ENCODE measurements around the gene DLGAP1. TPM values are rescaled to one million over a fixed set of nuclear protein-coding genes. Genes with fewer than 3 reads are reported as not detected.

Gene DLGAP1
- total and polyA plus RNA-seq, 2 donors: 2.1 to 7.5 TPM

DNA sequence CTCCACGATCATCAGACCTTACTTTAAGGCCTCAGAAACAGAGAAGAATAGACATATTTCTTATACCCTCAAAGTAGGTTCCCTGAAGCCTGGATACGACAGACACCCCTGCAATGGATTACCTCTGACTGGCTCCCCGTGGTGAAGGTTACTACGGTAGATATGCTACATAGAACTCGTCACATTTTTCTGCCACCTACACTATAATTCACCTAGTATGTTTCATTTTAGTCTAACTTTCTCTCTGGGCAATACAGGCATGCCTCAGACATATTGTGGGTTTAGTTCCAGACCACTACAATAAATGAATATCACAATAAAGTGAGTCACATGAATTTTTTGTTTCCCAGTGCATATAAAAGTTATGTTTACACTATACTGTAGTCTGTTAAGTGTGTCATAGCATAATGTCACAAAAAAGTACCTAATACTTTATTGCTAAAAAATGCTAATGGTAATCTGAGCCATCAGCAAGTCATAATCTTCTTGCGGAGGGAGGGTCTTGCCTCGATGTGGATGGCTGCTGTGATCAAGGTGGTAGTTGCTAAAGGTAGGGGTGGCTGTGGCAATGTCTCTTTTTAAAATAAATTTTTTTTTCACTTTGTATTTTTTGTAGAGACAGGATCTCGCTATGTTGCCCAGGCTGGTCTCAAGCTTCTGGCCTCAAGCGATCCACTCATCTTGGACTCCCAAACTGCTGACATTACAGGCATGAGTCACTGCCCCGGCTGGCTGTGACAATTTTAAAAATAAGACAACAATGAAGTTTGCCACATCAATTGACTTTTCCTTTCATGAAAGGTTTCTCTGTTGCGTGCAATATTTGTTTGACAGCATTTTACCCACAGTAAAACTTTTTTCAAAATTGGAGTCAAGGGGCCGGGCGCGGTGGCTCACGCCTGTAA is 940.5 kb downstream of the DLGAP1 start:
- no peaks in the 10 kb centered on the region for H3K36me3 ChIP-seq (ENCODE audit: insufficient read depth)
- no peak overlapping the region for H3K4me3 ChIP-seq (ENCODE audit: low read depth, low read length)
- H3K4me1 ChIP-seq (ENCODE audit: insufficient read depth): no peaks in the 10 kb centered on the region
- no peak overlapping the region for H3K27ac ChIP-seq (ENCODE audit: low read depth)
- DNase-seq (ENCODE audit: extremely low spot score): no peak
- 83% methylated on average over 15 of the region's 15 CpGs for WGBS

GRCh38 chr18:3513481-3513880 is 941.6 kb downstream of the DLGAP1 start:
- Histone ChIP-seq H3K4me3 (ENCODE audit: low read depth, low read length) (no peak overlapping the region), H3K27ac (ENCODE audit: low read depth) (no peak overlapping the region), H3K4me1 (ENCODE audit: insufficient read depth) (no peaks in the 10 kb centered on the region), H3K36me3 (ENCODE audit: insufficient read depth) (no peaks in the 10 kb centered on the region)
- WGBS: 94% methylated on average over 1 of the region's 1 CpG
- DNase-seq (ENCODE audit: extremely low spot score): no peak

DNA sequence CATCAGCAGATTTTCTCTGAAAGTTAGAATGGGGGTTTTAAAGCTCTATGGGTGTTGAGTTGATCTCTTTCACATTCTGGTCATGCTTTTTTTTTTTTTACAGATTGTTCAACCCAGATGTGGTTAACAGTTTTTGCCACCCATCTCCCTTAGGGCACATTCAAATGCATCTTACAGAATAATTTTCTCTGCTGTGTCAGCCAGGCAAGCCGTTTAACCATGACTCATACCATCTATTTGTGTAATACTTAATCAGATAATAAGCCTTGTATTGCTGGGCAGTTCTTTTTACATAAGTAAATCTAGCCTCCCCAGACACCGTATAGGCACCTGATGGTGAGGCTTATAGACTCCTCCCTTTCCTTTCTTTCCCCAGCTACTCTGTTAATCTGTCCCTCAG is 943.1 kb downstream of the DLGAP1 start:
- 28% methylated on average over 2 of the region's 2 CpGs for WGBS
- Histone ChIP-seq H3K4me3 (ENCODE audit: low read depth, low read length) (no peak overlapping the region), H3K4me1 (ENCODE audit: insufficient read depth) (no peaks in the 10 kb centered on the region), H3K27ac (ENCODE audit: low read depth) (no peak overlapping the region), H3K36me3 (ENCODE audit: insufficient read depth) (no peaks in the 10 kb centered on the region)
- DNase-seq (ENCODE audit: extremely low spot score): no peak

GRCh38 chr18:3510896-3511295 is 944.2 kb downstream of the DLGAP1 start:
- Histone ChIP-seq H3K36me3 (ENCODE audit: insufficient read depth) (no peaks in the 10 kb centered on the region), H3K4me3 (ENCODE audit: low read depth, low read length) (no peak overlapping the region), H3K4me1 (ENCODE audit: insufficient read depth) (no peaks in the 10 kb centered on the region), H3K27ac (ENCODE audit: low read depth) (no peak overlapping the region)
- WGBS: 91% methylated on average over 4 of the region's 4 CpGs
- no peak for DNase-seq (ENCODE audit: extremely low spot score)

DNA sequence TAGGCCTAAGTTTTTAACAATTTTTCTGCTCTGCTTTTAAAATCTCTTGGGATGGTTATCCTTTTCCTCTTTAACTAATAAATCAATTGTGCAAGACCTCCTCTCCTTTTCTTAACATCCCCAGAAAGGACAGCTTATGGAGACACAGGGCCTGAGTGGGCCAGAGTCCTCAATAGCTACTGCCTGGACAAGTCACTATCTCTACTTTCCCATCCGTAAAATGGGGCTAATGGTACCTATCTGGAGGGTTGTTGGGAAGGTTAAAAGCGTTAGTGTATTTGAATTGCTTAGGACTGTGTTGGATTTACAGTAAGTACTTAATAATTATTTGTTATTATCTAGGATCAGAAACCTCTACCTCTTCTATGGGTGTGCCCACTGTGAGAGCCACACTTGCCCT is 945.1 kb downstream of the DLGAP1 start:
- no peaks in the 10 kb centered on the region for H3K4me1 ChIP-seq (ENCODE audit: insufficient read depth)
- WGBS: 95% methylated on average over 2 of the region's 2 CpGs
- H3K4me3 ChIP-seq (ENCODE audit: low read depth, low read length): no peak overlapping the region
- DNase-seq (ENCODE audit: extremely low spot score): no peak
- H3K27ac ChIP-seq (ENCODE audit: low read depth): no peak overlapping the region
- H3K36me3 ChIP-seq (ENCODE audit: insufficient read depth): no peaks in the 10 kb centered on the region

- Histone ChIP-seq H3K36me3 (ENCODE audit: insufficient read depth) (no peaks in the 10 kb centered on the region), H3K27ac (ENCODE audit: low read depth) (no peak overlapping the region), H3K4me1 (ENCODE audit: insufficient read depth) (no peaks in the 10 kb centered on the region), H3K4me3 (ENCODE audit: low read depth, low read length) (no peak overlapping the region)
- 60% methylated on average over 17 of the region's 17 CpGs for WGBS
- DNase-seq (ENCODE audit: extremely low spot score): no peak
Observed at GRCh38 chr18:3508576-3509549, 946.2 kb downstream of the DLGAP1 start.

GRCh38 chr18:3504637-3505036 is 950.5 kb downstream of the DLGAP1 start:
- Histone ChIP-seq H3K36me3 (ENCODE audit: insufficient read depth) (no peaks in the 10 kb centered on the region), H3K27ac (ENCODE audit: low read depth) (no peak overlapping the region), H3K4me3 (ENCODE audit: low read depth, low read length) (no peak overlapping the region), H3K4me1 (ENCODE audit: insufficient read depth) (no peaks in the 10 kb centered on the region)
- DNase-seq (ENCODE audit: extremely low spot score): no peak
- WGBS: 74% methylated on average over 5 of the region's 5 CpGs

- no peak for DNase-seq (ENCODE audit: extremely low spot score)
- Histone ChIP-seq H3K27ac (ENCODE audit: low read depth) (no peak overlapping the region), H3K4me3 (ENCODE audit: low read depth, low read length) (no peak overlapping the region), H3K36me3 (ENCODE audit: insufficient read depth) (no peaks in the 10 kb centered on the region), H3K4me1 (ENCODE audit: insufficient read depth) (no peaks in the 10 kb centered on the region)
- WGBS: 68% methylated on average over 4 of the region's 4 CpGs
Observed at GRCh38 chr18:3502650-3503049, 952.5 kb downstream of the DLGAP1 start.

DNA sequence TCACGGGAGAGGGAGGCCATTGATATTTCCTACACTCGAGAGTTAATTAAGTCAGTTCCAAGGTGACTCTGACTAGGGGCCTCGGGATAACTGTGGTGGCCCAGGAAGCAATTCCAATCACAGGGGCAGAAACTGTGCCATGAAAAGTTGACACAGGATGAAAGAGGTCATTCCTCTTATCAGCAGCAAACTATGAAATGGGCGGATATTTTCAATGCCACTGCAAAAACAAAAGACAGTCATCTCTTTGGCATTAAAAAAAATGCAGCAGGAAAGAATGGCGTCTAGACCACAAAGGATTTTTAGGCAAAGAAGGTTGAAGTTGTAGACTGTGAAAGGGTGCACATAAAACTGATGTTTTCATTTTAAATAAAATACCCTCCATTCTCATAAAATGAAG is 955.1 kb downstream of the DLGAP1 start:
- 60% methylated on average over 5 of the region's 5 CpGs for WGBS
- no peak for DNase-seq (ENCODE audit: extremely low spot score)
- Histone ChIP-seq H3K4me1 (ENCODE audit: insufficient read depth) (no peaks in the 10 kb centered on the region), H3K27ac (ENCODE audit: low read depth) (no peak overlapping the region), H3K36me3 (ENCODE audit: insufficient read depth) (no peaks in the 10 kb centered on the region), H3K4me3 (ENCODE audit: low read depth, low read length) (no peak overlapping the region)

- Histone ChIP-seq H3K4me3 (ENCODE audit: low read depth, low read length) (no peak overlapping the region), H3K36me3 (ENCODE audit: insufficient read depth) (no peaks in the 10 kb centered on the region), H3K4me1 (ENCODE audit: insufficient read depth) (no peaks in the 10 kb centered on the region), H3K27ac (ENCODE audit: low read depth) (no peak overlapping the region)
- WGBS: 20% methylated on average over 10 of the region's 10 CpGs
- DNase-seq (ENCODE audit: extremely low spot score): no peak
Observed at GRCh38 chr18:3499501-3499900, 955.6 kb downstream of the DLGAP1 start.

DNA sequence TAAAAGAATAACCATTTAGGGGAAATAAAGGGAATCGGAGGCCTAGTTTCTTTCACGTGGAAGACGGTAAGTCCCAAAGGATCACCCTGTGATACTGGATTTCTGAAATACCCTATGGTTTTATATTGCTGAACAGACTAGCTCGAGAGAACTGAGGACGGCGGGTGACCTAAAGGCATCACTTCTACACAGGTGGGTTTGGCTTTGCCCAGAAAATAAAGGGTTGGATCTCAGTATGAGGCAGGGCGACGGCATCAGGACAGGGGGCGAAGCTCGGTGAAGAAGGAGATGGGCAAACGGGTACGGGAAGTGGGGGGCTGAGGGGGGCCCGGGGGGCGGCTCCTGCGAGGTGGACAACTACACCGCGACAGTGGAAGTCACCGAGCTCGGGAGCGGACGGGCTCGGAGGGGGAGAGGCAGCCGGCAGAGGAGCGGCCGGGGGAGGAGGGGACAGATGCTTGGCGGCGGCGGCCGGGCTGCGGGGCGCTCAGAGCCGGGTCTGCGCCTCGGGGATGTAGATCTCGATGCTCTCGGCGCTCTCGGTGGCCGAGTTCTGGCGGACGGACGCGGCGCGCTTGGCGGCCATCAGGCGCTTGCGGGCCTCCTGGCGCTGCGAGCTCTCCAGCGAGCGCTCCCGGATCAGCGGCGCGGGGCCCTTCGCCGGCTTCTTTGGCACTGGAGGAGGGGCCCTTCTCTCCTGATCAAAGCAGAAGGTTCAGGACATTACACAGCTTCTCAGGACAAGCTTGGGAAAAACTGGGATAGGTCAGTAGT is 956.2 kb downstream of the DLGAP1 start:
- H3K27ac ChIP-seq (ENCODE audit: low read depth): no peak overlapping the region
- DNase-seq (ENCODE audit: extremely low spot score): no peak
- no peaks in the 10 kb centered on the region for H3K36me3 ChIP-seq (ENCODE audit: insufficient read depth)
- no peaks in the 10 kb centered on the region for H3K4me1 ChIP-seq (ENCODE audit: insufficient read depth)
- WGBS: 16% methylated on average over 58 of the region's 58 CpGs
- peak overlapping the region; percentile 32 for H3K4me3 ChIP-seq (ENCODE audit: low read depth, low read length)

GRCh38 chr18:3495691-3496430 is 959.2 kb downstream of the DLGAP1 start:
- Histone ChIP-seq H3K27ac (ENCODE audit: low read depth) (no peak overlapping the region), H3K4me3 (ENCODE audit: low read depth, low read length) (no peak overlapping the region), H3K36me3 (ENCODE audit: insufficient read depth) (no peaks in the 10 kb centered on the region), H3K4me1 (ENCODE audit: insufficient read depth) (no peaks in the 10 kb centered on the region)
- WGBS: 82% methylated on average over 7 of the region's 7 CpGs
- no peak for DNase-seq (ENCODE audit: extremely low spot score)

GRCh38 chr18:3494569-3494968 is 960.5 kb downstream of the DLGAP1 start:
- Histone ChIP-seq H3K4me3 (ENCODE audit: low read depth, low read length) (no peak overlapping the region), H3K4me1 (ENCODE audit: insufficient read depth) (no peaks in the 10 kb centered on the region), H3K36me3 (ENCODE audit: insufficient read depth) (no peaks in the 10 kb centered on the region), H3K27ac (ENCODE audit: low read depth) (no peak overlapping the region)
- WGBS: 94% methylated on average over 5 of the region's 5 CpGs
- DNase-seq (ENCODE audit: extremely low spot score): no peak
